Nephron (organoid): ENCODE measurements around the gene TECPR1.
A peak's percentile ranks its signal among the peaks of the same experiment; 100 is the strongest.

ENCODE experiments used
- H3K27ac Mint-ChIP-seq, 3 experiments: 2 replicates each; pipeline ENCODE4 v1.8.0; 2020; ENCODE audit warnings: mixed read lengths in 3 of 3, mild to moderate bottlenecking in 2 of 3, moderate library complexity in 1 of 3
- H3K27me3 Mint-ChIP-seq: 2 replicates; pipeline ENCODE4 v1.8.0; 2021; ENCODE audit warnings: low read depth, mild to moderate bottlenecking, moderate library complexity, mixed read lengths
- H3K36me3 Mint-ChIP-seq: 2 replicates; pipeline ENCODE4 v1.8.0; 2020; ENCODE audit warnings: low read depth, mixed read lengths
- H3K4me1 Mint-ChIP-seq: 2 replicates; pipeline ENCODE4 v1.8.0; 2020; ENCODE audit warnings: mixed read lengths
- H3K4me3 Mint-ChIP-seq, 3 experiments: 2 replicates each; pipeline ENCODE4 v1.8.0; 2020; ENCODE audit warnings: mild to moderate bottlenecking in 3 of 3, mixed read lengths in 3 of 3, moderate library complexity in 2 of 3
- H3K9me3 Mint-ChIP-seq: 2 replicates; pipeline ENCODE4 v1.8.0; 2020; ENCODE audit warnings: mixed read lengths
- TF ChIP-seq, protein P1 (sequence below), 3 experiments: fragments of 200-600 bp; sonication (generic); IDR thresholded peaks; one replicate each; pipeline ENCODE4 v1.5.0; 2021; ENCODE audit warnings: antibody characterized with exemption in 3 of 3; ENCODE audit not compliant: unreplicated experiment in 3 of 3

The TECPR1 gene

DNA sequence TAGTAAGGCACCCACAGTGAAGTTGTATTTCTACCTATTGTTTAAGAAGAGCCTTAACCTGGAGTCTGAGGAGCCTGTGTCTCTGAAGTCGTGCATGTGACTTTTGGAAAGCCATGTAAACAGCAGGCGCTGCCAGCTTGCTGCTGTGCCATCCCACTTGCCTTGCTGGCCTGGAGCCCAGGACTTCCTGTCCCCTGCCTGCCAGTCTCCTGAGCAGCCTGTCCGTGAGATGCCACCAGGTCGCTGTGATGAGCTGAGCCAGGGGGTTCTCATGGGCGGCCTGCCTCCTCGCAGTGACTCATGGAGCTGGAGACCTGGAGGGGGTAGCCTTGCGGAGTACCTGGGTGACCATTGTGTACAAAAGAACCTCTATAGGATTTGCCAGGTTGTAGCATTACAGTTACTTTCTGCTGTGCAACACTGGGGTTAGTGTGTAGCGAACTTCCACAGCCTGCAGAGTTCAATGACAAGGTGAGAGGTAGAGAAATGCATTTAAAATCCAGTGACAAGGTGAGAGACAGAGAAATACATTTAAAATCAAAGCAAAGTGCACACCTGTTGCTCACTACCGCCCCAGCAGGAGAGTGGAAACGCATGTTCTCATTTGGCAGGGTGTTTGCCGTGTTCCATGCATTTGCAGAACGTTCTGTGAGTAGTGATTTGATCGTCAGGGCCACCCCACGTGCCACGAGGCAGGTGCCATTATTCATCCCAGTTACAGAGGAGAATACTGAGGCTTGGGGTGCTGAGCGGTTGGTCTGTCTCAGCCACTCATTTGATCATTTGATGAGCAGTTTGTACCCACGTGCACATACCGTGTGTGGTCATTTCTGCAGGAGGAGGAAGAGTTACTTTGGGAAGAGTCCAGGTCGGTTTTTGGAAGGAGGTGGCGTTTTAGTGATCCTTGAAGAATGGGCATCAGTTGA is 77.4 kb downstream of the TECPR1 start:
- H3K36me3 Mint-ChIP-seq: peaks cover 17% of the 10 kb centered on the region
- H3K9me3 Mint-ChIP-seq: no peaks in the 10 kb centered on the region
- TF ChIP-seq, protein P1, sequence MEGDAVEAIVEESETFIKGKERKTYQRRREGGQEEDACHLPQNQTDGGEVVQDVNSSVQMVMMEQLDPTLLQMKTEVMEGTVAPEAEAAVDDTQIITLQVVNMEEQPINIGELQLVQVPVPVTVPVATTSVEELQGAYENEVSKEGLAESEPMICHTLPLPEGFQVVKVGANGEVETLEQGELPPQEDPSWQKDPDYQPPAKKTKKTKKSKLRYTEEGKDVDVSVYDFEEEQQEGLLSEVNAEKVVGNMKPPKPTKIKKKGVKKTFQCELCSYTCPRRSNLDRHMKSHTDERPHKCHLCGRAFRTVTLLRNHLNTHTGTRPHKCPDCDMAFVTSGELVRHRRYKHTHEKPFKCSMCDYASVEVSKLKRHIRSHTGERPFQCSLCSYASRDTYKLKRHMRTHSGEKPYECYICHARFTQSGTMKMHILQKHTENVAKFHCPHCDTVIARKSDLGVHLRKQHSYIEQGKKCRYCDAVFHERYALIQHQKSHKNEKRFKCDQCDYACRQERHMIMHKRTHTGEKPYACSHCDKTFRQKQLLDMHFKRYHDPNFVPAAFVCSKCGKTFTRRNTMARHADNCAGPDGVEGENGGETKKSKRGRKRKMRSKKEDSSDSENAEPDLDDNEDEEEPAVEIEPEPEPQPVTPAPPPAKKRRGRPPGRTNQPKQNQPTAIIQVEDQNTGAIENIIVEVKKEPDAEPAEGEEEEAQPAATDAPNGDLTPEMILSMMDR (IDR thresholded peaks at IDR 0.05; ENCODE audit: unreplicated experiment in 3 of 3): no peak
- H3K4me3 Mint-ChIP-seq: no peak overlapping the region
- H3K27ac Mint-ChIP-seq: no peak overlapping the region
- H3K4me1 Mint-ChIP-seq: no peaks in the 10 kb centered on the region
- H3K27me3 Mint-ChIP-seq: no peaks in the 10 kb centered on the region

DNA sequence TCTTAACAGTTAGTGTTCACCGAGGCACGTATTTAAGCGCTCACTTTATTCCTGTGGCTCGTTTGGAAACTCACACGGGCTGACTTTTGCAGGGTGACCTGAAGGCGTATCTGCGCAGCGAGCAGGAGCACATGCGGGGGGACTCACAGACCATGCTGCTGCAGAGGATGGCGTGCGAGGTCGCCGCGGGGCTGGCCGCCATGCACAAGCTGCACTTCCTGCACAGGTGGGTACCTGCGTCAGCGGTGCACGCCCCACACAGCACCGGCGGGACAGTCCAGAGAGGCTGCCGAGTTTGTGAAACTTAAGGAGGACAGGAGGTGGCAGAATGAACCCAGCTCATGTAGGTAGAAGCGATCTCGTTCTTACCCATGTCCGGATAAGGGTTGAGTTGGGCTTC is 80.6 kb downstream of the TECPR1 start:
- Mint-ChIP-seq H3K4me1 (no peaks in the 10 kb centered on the region), H3K4me3 (no peak overlapping the region), H3K36me3 (peaks cover 11% of the 10 kb centered on the region), H3K9me3 (no peaks in the 10 kb centered on the region), H3K27ac (peak overlapping the region in 2 of 3 experiments; percentile 62 to 86), H3K27me3 (no peaks in the 10 kb centered on the region)
- TF ChIP-seq, protein P1 (IDR thresholded peaks at IDR 0.05; ENCODE audit: unreplicated experiment in 3 of 3): no peak

DNA sequence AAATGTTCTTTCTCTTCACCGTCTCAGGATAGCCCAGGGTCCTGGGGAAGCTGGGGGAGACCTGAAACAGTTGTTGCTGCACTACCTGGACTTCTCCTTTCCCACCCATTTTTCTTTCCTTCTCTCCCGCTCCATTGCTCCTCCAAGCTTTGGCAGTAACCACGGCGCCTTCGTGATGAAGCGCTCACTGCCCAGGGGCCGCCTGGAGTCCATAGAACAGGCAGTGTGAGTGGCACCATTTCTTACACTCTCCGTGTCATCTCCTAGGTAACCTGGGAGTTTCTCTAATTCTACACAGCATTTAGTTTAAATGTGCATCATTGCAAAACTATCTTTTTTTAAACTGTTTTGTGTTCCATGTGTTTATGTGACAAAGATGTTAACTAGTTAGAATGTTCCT is 81.1 kb downstream of the TECPR1 start:
- Mint-ChIP-seq H3K36me3 (peaks cover 11% of the 10 kb centered on the region), H3K4me3 (no peak overlapping the region), H3K27ac (peak overlapping the region in 2 of 3 experiments; percentile 62 to 86), H3K4me1 (no peaks in the 10 kb centered on the region), H3K9me3 (no peaks in the 10 kb centered on the region), H3K27me3 (no peaks in the 10 kb centered on the region)
- TF ChIP-seq, protein P1 (IDR thresholded peaks at IDR 0.05; ENCODE audit: unreplicated experiment in 3 of 3): no peak

DNA sequence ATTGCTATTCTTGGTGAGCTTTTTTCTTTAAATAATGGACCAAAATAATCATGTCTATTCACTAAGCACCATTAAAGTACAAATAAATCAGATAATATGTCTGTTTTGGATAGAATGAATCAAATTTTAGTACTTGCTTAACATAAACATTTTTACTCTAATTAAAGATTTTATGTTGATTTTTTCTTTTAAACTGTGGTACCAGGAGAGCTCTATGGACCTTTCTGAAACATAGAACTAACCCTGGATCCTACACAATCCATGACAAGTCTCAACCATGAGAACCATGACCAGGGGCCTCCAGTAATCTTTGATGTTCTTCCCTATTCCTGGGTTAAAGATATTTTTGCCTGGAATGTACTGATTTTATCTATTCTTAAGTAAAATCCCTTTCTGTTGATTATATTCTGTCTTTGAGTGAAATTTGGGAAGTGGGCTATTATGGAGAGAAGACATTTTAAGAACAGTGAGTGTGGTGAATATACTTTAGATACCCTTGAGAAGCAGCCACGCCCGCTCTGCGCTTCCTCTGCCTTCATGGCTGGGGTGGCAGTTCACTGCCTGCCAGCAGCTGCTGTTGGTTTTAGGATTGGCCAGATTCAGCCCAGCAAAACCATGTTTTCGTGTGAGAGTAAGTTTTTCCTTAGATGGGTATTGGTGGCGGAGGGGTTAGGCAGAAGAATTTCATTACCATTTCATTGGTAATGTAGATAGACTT is 83.0 kb downstream of the TECPR1 start:
- Mint-ChIP-seq H3K27ac (peak overlapping the region in 1 of 3 experiments; percentile 7), H3K36me3 (peaks cover 11% of the 10 kb centered on the region), H3K4me3 (no peak overlapping the region), H3K27me3 (no peaks in the 10 kb centered on the region), H3K9me3 (no peaks in the 10 kb centered on the region), H3K4me1 (no peaks in the 10 kb centered on the region)
- TF ChIP-seq, protein P1 (IDR thresholded peaks at IDR 0.05; ENCODE audit: unreplicated experiment in 3 of 3): peak in 1 of 3 experiments; percentile 36

- H3K27ac Mint-ChIP-seq: peak overlapping the region in 2 of 3 experiments; percentile 7 to 10
- no peaks in the 10 kb centered on the region for H3K9me3 Mint-ChIP-seq
- no peaks in the 10 kb centered on the region for H3K4me1 Mint-ChIP-seq
- TF ChIP-seq, protein P1 (IDR thresholded peaks at IDR 0.05; ENCODE audit: unreplicated experiment in 3 of 3): peak; percentile 83 to 89 (median 85)
- no peaks in the 10 kb centered on the region for H3K27me3 Mint-ChIP-seq
- peaks cover 11% of the 10 kb centered on the region for H3K36me3 Mint-ChIP-seq
- no peak overlapping the region for H3K4me3 Mint-ChIP-seq
Observed at GRCh38 chr7:98168181-98168903, 83.7 kb downstream of the TECPR1 start.
